K562 (cell line): ENCODE measurements around the gene SLC30A10. TPM values are rescaled to one million over a fixed set of nuclear protein-coding genes. Genes with fewer than 3 reads are reported as not detected.
"Not testable (repeated sequence)": the region's sequence is repeated elsewhere in the genome, so short reads cannot be mapped to it uniquely, and the experiment has no call there.

Source experiments
- ATAC-seq: fragments of 200-7000 bp; cut with Tn5 transposase; 3 replicates; pipeline ENCODE4 v1.9.1; 2020; ENCODE audit warnings: moderate library complexity
- BruUV-seq: library from RNA; stranded (reverse); fragments of 400-500 nt; replicated peaks from 2 replicates; lab custom pipeline; 2021; lab: Mats Ljungman, UMichigan
- CTCF ChIA-PET: fragments of 300-600 bp; formaldehyde crosslinking; extraction: SDS; loops from one replicate; lab custom pipeline; 2021; ENCODE audit warnings: low intra/inter-chr PET ratio; lab: Yijun Ruan, JAX
- POLR2A ChIA-PET: fragments of 300-600, 350-650 bp; sonication (Branson Sonifier 250); formaldehyde crosslinking; extraction: SDS; loops from one replicate; lab custom pipeline; 2021; ENCODE audit warnings: antibody characterized with exemption, inconsistent platforms; lab: Yijun Ruan, JAX
- DNase-seq, 4 experiments: peaks; one replicate each; pipeline versions ENCODE4 v3.0.0 to v3.0.0-alpha.2; 2011 to 2018; ENCODE audit warnings: low spot score in 3 of 4, mixed read lengths in 3 of 4; ENCODE audit errors: extremely low read depth in 1 of 4
- FAIRE-seq: peaks from 2 replicates; lab custom pipeline; 2011; peaks lifted over from hg19 to GRCh38; lab: Jason Lieb, UNC
- H2AFZ ChIP-seq: 2 replicates; pipeline ENCODE4 v1.6.0; 2011; ENCODE audit warnings: low read depth, low read length, control low read depth, inconsistent platforms
- H3K27ac ChIP-seq: fragments of 200-600 bp; 3 replicates; pipeline ENCODE4 v1.8.0; 2011; ENCODE audit warnings: low read depth, mild to moderate bottlenecking, control low read depth, inconsistent platforms, low read length, moderate library complexity, mixed read lengths; ENCODE audit errors: extremely low read depth
- H3K27me3 ChIP-seq, 2 experiments: fragments of 300-600 bp in 1 of 2; 2 replicates in 1 of 2; 3 replicates in 1 of 2; pipeline versions ENCODE4 v1.6.0 to v1.8.0; 2011; ENCODE audit warnings: inconsistent platforms in 2 of 2, low read length in 2 of 2, mild to moderate bottlenecking in 1 of 2, mixed read lengths in 1 of 2, moderate library complexity in 1 of 2; ENCODE audit not compliant: control insufficient read depth in 2 of 2, insufficient read depth in 2 of 2
- H3K36me3 ChIP-seq: fragments of 300-600 bp; 3 replicates; pipeline ENCODE4 v1.8.0; 2011; ENCODE audit warnings: mild to moderate bottlenecking, low read length, inconsistent platforms; ENCODE audit not compliant: control insufficient read depth, insufficient read depth
- H3K4me1 ChIP-seq, 2 experiments: fragments of 200-600 bp in 1 of 2; replicated peaks in 1 of 2; 2 replicates in 1 of 2; 3 replicates in 1 of 2; pipeline versions ENCODE4 v1.5.1 to v1.8.0; 2011; ENCODE audit warnings: inconsistent platforms in 2 of 2, low read length in 2 of 2, mild to moderate bottlenecking in 1 of 2, mixed read lengths in 1 of 2, moderate library complexity in 1 of 2; ENCODE audit not compliant: control insufficient read depth in 2 of 2, insufficient read depth in 2 of 2
- H3K4me2 ChIP-seq: 2 replicates; pipeline ENCODE4 v1.6.1; 2011; ENCODE audit warnings: low read length, control low read depth, inconsistent platforms, mixed read lengths; ENCODE audit not compliant: insufficient read depth
- H3K4me3 ChIP-seq: fragments of 200-600 bp; sonication (generic), shearing (Covaris generic); 2 replicates; pipeline ENCODE4 v1.5.1; 2016; ENCODE audit warnings: control low read depth, inconsistent platforms
- H3K79me2 ChIP-seq: fragments of 200-600 bp; 3 replicates; pipeline ENCODE4 v1.8.0; 2011; ENCODE audit warnings: low read length, inconsistent platforms; ENCODE audit not compliant: control insufficient read depth, insufficient read depth
- H3K9ac ChIP-seq, 2 experiments: 2 replicates each; pipeline versions ENCODE4 v1.6.0 to v1.6.1; 2011; ENCODE audit warnings: low read depth in 2 of 2, low read length in 2 of 2, control low read depth in 1 of 2, inconsistent platforms in 1 of 2, mild to moderate bottlenecking in 1 of 2, mixed read lengths in 1 of 2; ENCODE audit not compliant: insufficient read depth in 1 of 2
- H3K9me1 ChIP-seq: one replicate; pipeline ENCODE4 v1.6.0; 2011; ENCODE audit warnings: inconsistent platforms, mild to moderate bottlenecking, low read length, moderate library complexity; ENCODE audit not compliant: control insufficient read depth, insufficient read depth
- H3K9me3 ChIP-seq: replicated peaks from 2 replicates; pipeline ENCODE4 v1.5.1; 2011; ENCODE audit warnings: low read depth, low read length, inconsistent platforms; ENCODE audit not compliant: control insufficient read depth, insufficient read depth
- H4K20me1 ChIP-seq: replicated peaks from 2 replicates; pipeline ENCODE4 v1.6.1; 2011; ENCODE audit warnings: low read length, inconsistent platforms, mixed read lengths; ENCODE audit not compliant: control insufficient read depth, insufficient read depth
- AFF1 ChIP-seq, 2 experiments: fragments of 450-650 bp; IDR thresholded peaks; 2 replicates each; pipeline ENCODE4 v1.6.1; 2018; ENCODE audit warnings: mild to moderate bottlenecking in 2 of 2, low read depth in 1 of 2; ENCODE audit not compliant: partially characterized antibody in 2 of 2
- ELK1 ChIP-seq: sonication (generic); formaldehyde crosslinking; IDR thresholded peaks from 2 replicates; pipeline ENCODE4 v1.8.1; 2022; ENCODE audit warnings: missing genetic modification reagents
- ZNF780A ChIP-seq: fragments of 250-450 bp; sonication (Bioruptor Pico); IDR thresholded peaks from 2 replicates; pipeline ENCODE4 v1.5.0; 2021; ENCODE audit warnings: mild to moderate bottlenecking
- WGBS: fragments of 100-300 bp; shearing (Covaris generic); methylation state at CpG from one replicate; pipeline ENCODE4 v1.1.6; 2016; ENCODE audit warnings: low coverage, mixed read lengths; ENCODE audit not compliant: insufficient coverage; ENCODE audit errors: missing lambda C conversion rate; 5-methylcytosine and 5-hydroxymethylcytosine counted together
- in situ Hi-C: fragments of 300-500 bp; cut with MboI; formaldehyde crosslinking; loops from 4 replicates; pipeline ENCODE4 v1.15.0; 2018; ENCODE audit warnings: inconsistent platforms, mixed read lengths
- intact Hi-C: fragments of 100-400 bp; cut with micrococcal nuclease; formaldehyde crosslinking; loops from 2 replicates; pipeline ENCODE4 v1.14.2; 2022
- polyA plus RNA-seq, 8 experiments: library from polyadenylated mRNA; depleted of rRNA in 4 of 8; stranded (reverse) in 5 of 8; unstranded in 3 of 8; fragments of >200 nt; fragmentation: Nextera tagmentation in 2 of 8; fragmentation: Illumina TruSeq in 1 of 8; extraction: Ambion mirVana in 2 of 8; extraction: Trizol in 1 of 8; gene quantifications; 2 replicates each; pipeline versions ENCODE4 v1.2.1 to v1.2.3, GENCODE V29; 2011 to 2014; ENCODE audit warnings: inconsistent platforms in 1 of 8, missing spikeins in 1 of 8
- total RNA-seq, 7 experiments: library from RNA; depleted of rRNA in 6 of 7; stranded (reverse); fragments of >200 nt in 6 of 7; fragmentation: Illumina TruSeq in 2 of 7; extraction: Trizol in 2 of 7; gene quantifications; 2 replicates each; pipeline versions ENCODE4 v1.2.1 to v1.2.3, GENCODE V29; 2011 to 2021; ENCODE audit warnings: low replicate concordance in 1 of 7

Gene SLC30A10
- total and polyA plus RNA-seq, 9 of the 15 experiments (the other 6 are each of a cell fraction or from before 2014, with no cell fraction given), result 2.6 to 11.3 (median 7.1) TPM

DNA sequence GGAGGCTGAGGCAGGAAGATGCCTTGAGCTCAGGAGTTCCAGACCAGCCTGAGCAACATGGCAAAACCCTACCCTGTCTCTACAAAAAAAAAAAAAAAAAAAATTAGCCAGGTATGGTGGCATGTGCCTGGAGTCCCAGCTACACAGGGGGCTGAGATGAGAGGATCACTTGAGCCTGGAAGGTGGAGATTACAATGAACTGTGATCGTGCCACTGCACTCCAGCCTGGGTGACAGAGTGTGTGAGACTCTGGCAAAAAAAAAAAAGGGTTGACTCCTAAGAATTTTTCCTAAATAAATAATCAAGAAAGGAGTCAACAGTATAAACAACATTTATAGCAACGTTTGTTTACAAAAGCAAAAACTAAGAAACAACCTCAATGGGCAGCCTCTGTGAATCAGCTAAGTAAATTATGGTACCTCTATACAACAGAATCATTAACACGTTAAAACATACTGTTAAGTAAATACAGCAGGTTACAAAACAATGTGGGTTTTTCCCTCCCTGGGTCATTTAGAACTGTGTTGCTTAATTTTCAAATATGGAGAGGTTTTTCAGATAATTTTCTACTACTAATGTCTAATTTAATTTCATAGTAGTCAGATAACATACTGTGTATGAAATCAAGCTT, 56.8 kb downstream of the SLC30A10 start:
- ChIA-PET POLR2A (interaction anchor here (1.0 to 1.9 kb wide), 4 partner anchors 9 to 106 kb away, joined by 3 to 4 read pairs (median 4); no protein-coding TSS in a partner anchor), CTCF (no interaction called here)
- FAIRE-seq (no peak), DNase-seq (no peak), ATAC-seq (peak; percentile 86)
- in situ Hi-C loops, result loop anchor here (10.0 kb wide), 1 partner anchor 93 kb away; no protein-coding TSS in a partner anchor
- no TSS peak for BruUV-seq
- no peak overlapping the region for H3K9ac ChIP-seq
- H3K27me3 ChIP-seq, result no peaks in the 10 kb centered on the region
- H3K4me2 ChIP-seq, result no peak overlapping the region
- H3K79me2 ChIP-seq, result no peaks in the 10 kb centered on the region
- WGBS, result 8% methylated on average over 3 of the region's 3 CpGs
- intact Hi-C loops, result no loop called here
- no peak overlapping the region for H3K27ac ChIP-seq
- H3K4me3 ChIP-seq, result no peak overlapping the region
- no peaks in the 10 kb centered on the region for H3K9me3 ChIP-seq
- no peaks in the 10 kb centered on the region for H3K36me3 ChIP-seq
- TF ChIP-seq ZNF780A (CRISPR knock-in tag) (no peak), ELK1 (CRISPR knock-in tag) (no peak)
- H3K4me1 ChIP-seq, result peaks cover 0 to 4% of the 10 kb centered on the region in 2 experiments; a peak in 2 of 5 replicates
- H2AFZ ChIP-seq, result peak overlapping the region; percentile 73
- no peaks in the 10 kb centered on the region for H3K9me1 ChIP-seq
- H4K20me1 ChIP-seq, result no peaks in the 10 kb centered on the region

DNA sequence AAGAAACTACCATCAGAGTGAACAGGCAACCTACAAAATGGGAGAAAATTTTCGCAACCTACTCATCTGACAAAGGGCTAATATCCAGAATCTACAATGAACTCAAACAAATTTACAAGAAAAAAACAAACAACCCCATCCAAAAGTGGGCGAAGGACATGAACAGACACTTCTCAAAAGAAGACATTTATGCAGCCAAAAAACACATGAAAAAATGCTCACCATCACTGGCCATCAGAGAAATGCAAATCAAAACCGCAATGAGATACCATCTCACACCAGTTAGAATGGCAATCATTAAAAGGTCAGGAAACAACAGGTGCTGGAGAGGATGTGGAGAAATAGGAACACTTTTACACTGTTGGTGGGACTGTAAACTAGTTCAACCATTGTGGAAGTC, 59.7 kb downstream of the SLC30A10 start:
- H3K4me2 ChIP-seq, FAIRE-seq, intact Hi-C loops, in situ Hi-C loops, H3K79me2 ChIP-seq, BruUV-seq, H2AFZ ChIP-seq, ATAC-seq, H3K4me3 ChIP-seq, H3K9ac ChIP-seq, H3K27me3 ChIP-seq, H3K36me3 ChIP-seq, CTCF ChIA-PET, H3K4me1 ChIP-seq, DNase-seq, H3K9me1 ChIP-seq, POLR2A ChIA-PET, H3K9me3 ChIP-seq, H3K27ac ChIP-seq, H4K20me1 ChIP-seq: not testable (repeated sequence)
- peak in 1 of 2 experiments; percentile 92 for TF ChIP-seq AFF1 (IDR thresholded peaks at IDR 0.05; ENCODE audit: low read depth in 1 of 2, partially characterized antibody in 2 of 2)
- WGBS, result no CpG with 5 or more reads among the region's 3 CpGs
